HG03460 (cell line): ENCODE measurements around the gene FAM110C.
"Not testable (repeated sequence)": the region's sequence is repeated elsewhere in the genome, so short reads cannot be mapped to it uniquely, and the experiment has no call there.

Experiments
- ATAC-seq: cut with Tn5 transposase; IDR thresholded peaks from one replicate; pipeline ENCODE4 v1.9.1; 2021; ENCODE audit not compliant: unreplicated experiment

Gene FAM110C

GRCh38 chr2:46471-47345, at the start of gene FAM110C:
Gene FAM110C (minus strand): TSS chr2:46505. CDS start chr2:46385, 120 bp downstream.
- no peak for ATAC-seq

- ATAC-seq: no peak
Observed at GRCh38 chr2:92326-92725, 46.0 kb upstream of the FAM110C start.

GRCh38 chr2:90645-91312, 44.5 kb upstream of the FAM110C start:
- no peak for ATAC-seq

- no peak for ATAC-seq
Observed at GRCh38 chr2:85761-86160, 39.5 kb upstream of the FAM110C start.

GRCh38 chr2:84121-84520, 37.8 kb upstream of the FAM110C start:
- ATAC-seq: no peak

GRCh38 chr2:80971-81736, 34.8 kb upstream of the FAM110C start:
- ATAC-seq: no peak

GRCh38 chr2:80378-80777, 34.1 kb upstream of the FAM110C start:
- ATAC-seq: no peak

- no peak for ATAC-seq
Observed at GRCh38 chr2:71309-72035, 25.2 kb upstream of the FAM110C start.

GRCh38 chr2:69366-70344, 23.4 kb upstream of the FAM110C start:
- ATAC-seq: no peak

GRCh38 chr2:68637-69036, 22.3 kb upstream of the FAM110C start:
- ATAC-seq: not testable (repeated sequence)

- ATAC-seq: no peak
Observed at GRCh38 chr2:66853-67252, 20.5 kb upstream of the FAM110C start.

- no peak for ATAC-seq
Observed at GRCh38 chr2:65121-65520, 18.8 kb upstream of the FAM110C start.

- ATAC-seq: no peak
Observed at GRCh38 chr2:55587-56448, 9.5 kb upstream of the FAM110C start.

GRCh38 chr2:51613-52012, 5.3 kb upstream of the FAM110C start:
- ATAC-seq: no peak

GRCh38 chr2:47737-48136, 1.4 kb upstream of the FAM110C start:
- no peak for ATAC-seq

GRCh38 chr2:47346-47725, 1.0 kb upstream of the FAM110C start:
- no peak for ATAC-seq

- ATAC-seq: no peak
Observed at GRCh38 chr2:46131-46470, 204 bp downstream of the FAM110C start.

- ATAC-seq: no peak
Observed at GRCh38 chr2:45342-46130, 769 bp downstream of the FAM110C start.
